Activated gamma-delta T cell treated with Interleukin-2 at 50 U/mL for 16 hours (primary cell): Measurements from ENCODE around the gene YPEL5.
"Not testable (repeated sequence)": the region's sequence is repeated elsewhere in the genome, so short reads cannot be mapped to it uniquely, and the experiment has no call there.

Source experiments
- DNase-seq: peaks from one replicate; pipeline ENCODE4 v3.0.0-alpha.2; 2020

The YPEL5 gene

GRCh38 chr2:30139131-30139870, 7.5 kb upstream of the YPEL5 start:
- no peak for DNase-seq

GRCh38 chr2:30141136-30141535, 5.7 kb upstream of the YPEL5 start:
- no peak for DNase-seq

- DNase-seq, result no peak
These were observed 2.5 kb upstream of the YPEL5 start for GRCh38 chr2:30144260-30144659.

- DNase-seq, result not testable (repeated sequence)
These were observed 1.9 kb upstream of the YPEL5 start for GRCh38 chr2:30144951-30145350.

GRCh38 chr2:30145826-30146336, 926 bp upstream of the YPEL5 start:
- no peak for DNase-seq

- DNase-seq, result peak; percentile 32
These were observed 448 bp downstream of the YPEL5 start for GRCh38 chr2:30147196-30147714.

GRCh38 chr2:30147715-30148610, 1.2 kb downstream of the YPEL5 start:
- DNase-seq, result peak; percentile 75

GRCh38 chr2:30148850-30149249, 2.0 kb downstream of the YPEL5 start:
- DNase-seq, result no peak

- DNase-seq, result no peak
These were observed 2.7 kb downstream of the YPEL5 start for GRCh38 chr2:30149513-30149912.

GRCh38 chr2:30149976-30150375, 3.2 kb downstream of the YPEL5 start:
- DNase-seq, result no peak

- no peak for DNase-seq
These were observed 4.0 kb downstream of the YPEL5 start for GRCh38 chr2:30150786-30151185.

- no peak for DNase-seq
These were observed 5.6 kb downstream of the YPEL5 start for GRCh38 chr2:30152385-30152784.

GRCh38 chr2:30155202-30155601, 8.4 kb downstream of the YPEL5 start:
- no peak for DNase-seq

- no peak for DNase-seq
These were observed 9.3 kb downstream of the YPEL5 start for GRCh38 chr2:30155889-30156658.

- no peak for DNase-seq
These were observed 10.8 kb downstream of the YPEL5 start for GRCh38 chr2:30157616-30158015.

GRCh38 chr2:30159766-30160165, 13.0 kb downstream of the YPEL5 start:
- no peak for DNase-seq

GRCh38 chr2:30161929-30162706, 15.3 kb downstream of the YPEL5 start:
- DNase-seq, result no peak

- no peak for DNase-seq
These were observed 16.0 kb downstream of the YPEL5 start for GRCh38 chr2:30162806-30163205.

- DNase-seq, result no peak
These were observed 17.5 kb downstream of the YPEL5 start for GRCh38 chr2:30164131-30164925.

- DNase-seq, result peak; percentile 51
These were observed 18.3 kb downstream of the YPEL5 start for GRCh38 chr2:30165050-30165520.

- DNase-seq, result no peak
These were observed 18.8 kb downstream of the YPEL5 start for GRCh38 chr2:30165617-30166016.
